Measurements from ENCODE around the gene RTF1. TPM values are rescaled to one million over a fixed set of nuclear protein-coding genes. Genes with fewer than 3 reads are reported as not detected.

Gene RTF1
- total RNA-seq, 2 experiments from 2014 or later = 28.6 to 46.9 TPM

- Histone ChIP-seq H3K36me3 (ENCODE audit: insufficient read depth, low read length) (no peaks in the 10 kb centered on the region), H4K20me1 (ENCODE audit: insufficient read depth, low read length) (no peaks in the 10 kb centered on the region), H3K9me3 (ENCODE audit: low read length) (no peaks in the 10 kb centered on the region), H3K4me2 (ENCODE audit: low read length) (peak overlapping the region; percentile 69), H3K4me1 (ENCODE audit: insufficient read depth, low read length, poor library complexity, severe bottlenecking) (peaks cover 20% of the 10 kb centered on the region), H3K79me2 (ENCODE audit: insufficient read depth, low read depth, low read length) (peaks cover 13% of the 10 kb centered on the region), H2AFZ (ENCODE audit: low read length) (peak overlapping the region; percentile 82), H3K9me2 (ENCODE audit: insufficient read depth, low read length) (no peaks in the 10 kb centered on the region), H3K4me3 (ENCODE audit: low read depth, low read length, poor library complexity, severe bottlenecking) (peak overlapping the region; percentile 80), H3K27ac (ENCODE audit: low read depth, low read length, poor library complexity, severe bottlenecking) (peak overlapping the region; percentile 82)
- intact Hi-C loops (cut with micrococcal nuclease; ENCODE audit: unreplicated experiment) = loop anchor here (1.0 to 2.0 kb wide), 2 partner anchors 15 to 69 kb away; partner anchors contain the start of genes NUSAP1, OIP5 and RTF1
- ChIA-PET POLR2A (interaction anchor here (0.6 to 1.8 kb wide), 4 partner anchors 13 to 676 kb away, joined by 3 to 5 read pairs (median 4); no protein-coding TSS in a partner anchor), CTCF (ENCODE audit: unreplicated experiment) (no interaction called here)
- no peak for DNase-seq (ENCODE audit: low spot score)
- TSS peak; percentile 99 for BruUV-seq (replicated peaks)
- no peak for TF ChIP-seq EZH2phosphoT487 (IDR thresholded peaks at IDR 0.05; ENCODE audit: borderline replicate concordance, low read depth, low read length)
- TF ChIP-seq, protein P1, sequence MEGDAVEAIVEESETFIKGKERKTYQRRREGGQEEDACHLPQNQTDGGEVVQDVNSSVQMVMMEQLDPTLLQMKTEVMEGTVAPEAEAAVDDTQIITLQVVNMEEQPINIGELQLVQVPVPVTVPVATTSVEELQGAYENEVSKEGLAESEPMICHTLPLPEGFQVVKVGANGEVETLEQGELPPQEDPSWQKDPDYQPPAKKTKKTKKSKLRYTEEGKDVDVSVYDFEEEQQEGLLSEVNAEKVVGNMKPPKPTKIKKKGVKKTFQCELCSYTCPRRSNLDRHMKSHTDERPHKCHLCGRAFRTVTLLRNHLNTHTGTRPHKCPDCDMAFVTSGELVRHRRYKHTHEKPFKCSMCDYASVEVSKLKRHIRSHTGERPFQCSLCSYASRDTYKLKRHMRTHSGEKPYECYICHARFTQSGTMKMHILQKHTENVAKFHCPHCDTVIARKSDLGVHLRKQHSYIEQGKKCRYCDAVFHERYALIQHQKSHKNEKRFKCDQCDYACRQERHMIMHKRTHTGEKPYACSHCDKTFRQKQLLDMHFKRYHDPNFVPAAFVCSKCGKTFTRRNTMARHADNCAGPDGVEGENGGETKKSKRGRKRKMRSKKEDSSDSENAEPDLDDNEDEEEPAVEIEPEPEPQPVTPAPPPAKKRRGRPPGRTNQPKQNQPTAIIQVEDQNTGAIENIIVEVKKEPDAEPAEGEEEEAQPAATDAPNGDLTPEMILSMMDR (conservative IDR thresholded peaks at IDR 0.05; ENCODE audit: low read length) = no peak
Measured at GRCh38 chr15:41401904-41402267, 15.0 kb upstream of the RTF1 start.

- TF ChIP-seq EZH2phosphoT487 (IDR thresholded peaks at IDR 0.05; ENCODE audit: borderline replicate concordance, low read depth, low read length) = no peak
- TF ChIP-seq, protein P1 (conservative IDR thresholded peaks at IDR 0.05; ENCODE audit: low read length) = no peak
Measured at GRCh38 chr15:41407341-41407740, 9.6 kb upstream of the RTF1 start.

DNA sequence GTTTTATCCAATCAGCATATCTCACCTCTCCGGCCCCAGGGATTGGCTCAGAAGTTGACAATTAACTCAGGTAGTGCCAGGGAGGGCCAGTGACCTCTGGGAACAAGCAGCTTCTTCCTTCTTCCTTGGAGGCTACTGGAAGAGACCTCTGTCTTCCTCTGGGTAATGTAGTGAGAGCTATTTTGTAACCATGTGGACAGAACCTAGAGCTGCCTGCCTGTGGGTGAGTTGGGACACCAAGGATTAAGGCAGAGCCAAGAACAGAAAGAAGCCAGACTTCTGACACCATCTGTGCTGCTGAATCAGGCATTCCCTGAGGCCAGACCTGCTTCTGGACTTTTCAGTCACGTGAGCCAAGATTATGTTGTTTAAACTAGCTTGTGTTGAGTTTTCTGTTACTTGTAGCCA is 8.7 kb upstream of the RTF1 start:
- TF ChIP-seq, protein P1 (conservative IDR thresholded peaks at IDR 0.05; ENCODE audit: low read length) = no peak
- no peak for TF ChIP-seq EZH2phosphoT487 (IDR thresholded peaks at IDR 0.05; ENCODE audit: borderline replicate concordance, low read depth, low read length)
- BruUV-seq (replicated peaks) = no TSS peak
- Histone ChIP-seq H3K4me2 (ENCODE audit: low read length) (no peak overlapping the region), H3K4me3 (ENCODE audit: low read depth, low read length, poor library complexity, severe bottlenecking) (no peak overlapping the region), H3K27ac (ENCODE audit: low read depth, low read length, poor library complexity, severe bottlenecking) (no peak overlapping the region), H3K9me3 (ENCODE audit: low read length) (no peaks in the 10 kb centered on the region), H4K20me1 (ENCODE audit: insufficient read depth, low read length) (no peaks in the 10 kb centered on the region), H3K36me3 (ENCODE audit: insufficient read depth, low read length) (no peaks in the 10 kb centered on the region), H3K4me1 (ENCODE audit: insufficient read depth, low read length, poor library complexity, severe bottlenecking) (peaks cover 5% of the 10 kb centered on the region), H3K79me2 (ENCODE audit: insufficient read depth, low read depth, low read length) (no peaks in the 10 kb centered on the region), H3K9me2 (ENCODE audit: insufficient read depth, low read length) (no peaks in the 10 kb centered on the region), H2AFZ (ENCODE audit: low read length) (no peak overlapping the region)
- ChIA-PET POLR2A (no interaction called here), CTCF (ENCODE audit: unreplicated experiment) (no interaction called here)
- intact Hi-C loops (cut with micrococcal nuclease; ENCODE audit: unreplicated experiment) = no loop called here
- no peak for DNase-seq (ENCODE audit: low spot score)

More at GRCh38 chr15:41407341-41407740, 9.6 kb upstream of the RTF1 start:
- Histone ChIP-seq H3K36me3 (ENCODE audit: insufficient read depth, low read length) (no peaks in the 10 kb centered on the region), H3K4me1 (ENCODE audit: insufficient read depth, low read length, poor library complexity, severe bottlenecking) (peaks cover 9% of the 10 kb centered on the region), H3K79me2 (ENCODE audit: insufficient read depth, low read depth, low read length) (no peaks in the 10 kb centered on the region), H3K9me3 (ENCODE audit: low read length) (no peaks in the 10 kb centered on the region), H3K4me3 (ENCODE audit: low read depth, low read length, poor library complexity, severe bottlenecking) (no peak overlapping the region), H3K27ac (ENCODE audit: low read depth, low read length, poor library complexity, severe bottlenecking) (no peak overlapping the region), H2AFZ (ENCODE audit: low read length) (no peak overlapping the region), H4K20me1 (ENCODE audit: insufficient read depth, low read length) (no peaks in the 10 kb centered on the region), H3K9me2 (ENCODE audit: insufficient read depth, low read length) (no peaks in the 10 kb centered on the region), H3K4me2 (ENCODE audit: low read length) (no peak overlapping the region)
- intact Hi-C loops (cut with micrococcal nuclease; ENCODE audit: unreplicated experiment) = no loop called here
- no TSS peak for BruUV-seq (replicated peaks)
- ChIA-PET CTCF (ENCODE audit: unreplicated experiment) (no interaction called here), POLR2A (no interaction called here)
- no peak for DNase-seq (ENCODE audit: low spot score)
